GM21529 (cell line): ENCODE data around the gene GSTM4.

Experiments
- ATAC-seq: cut with Tn5 transposase; IDR thresholded peaks from one replicate; pipeline ENCODE4 v1.9.1; 2021; ENCODE audit not compliant: unreplicated experiment

The GSTM4 gene

DNA sequence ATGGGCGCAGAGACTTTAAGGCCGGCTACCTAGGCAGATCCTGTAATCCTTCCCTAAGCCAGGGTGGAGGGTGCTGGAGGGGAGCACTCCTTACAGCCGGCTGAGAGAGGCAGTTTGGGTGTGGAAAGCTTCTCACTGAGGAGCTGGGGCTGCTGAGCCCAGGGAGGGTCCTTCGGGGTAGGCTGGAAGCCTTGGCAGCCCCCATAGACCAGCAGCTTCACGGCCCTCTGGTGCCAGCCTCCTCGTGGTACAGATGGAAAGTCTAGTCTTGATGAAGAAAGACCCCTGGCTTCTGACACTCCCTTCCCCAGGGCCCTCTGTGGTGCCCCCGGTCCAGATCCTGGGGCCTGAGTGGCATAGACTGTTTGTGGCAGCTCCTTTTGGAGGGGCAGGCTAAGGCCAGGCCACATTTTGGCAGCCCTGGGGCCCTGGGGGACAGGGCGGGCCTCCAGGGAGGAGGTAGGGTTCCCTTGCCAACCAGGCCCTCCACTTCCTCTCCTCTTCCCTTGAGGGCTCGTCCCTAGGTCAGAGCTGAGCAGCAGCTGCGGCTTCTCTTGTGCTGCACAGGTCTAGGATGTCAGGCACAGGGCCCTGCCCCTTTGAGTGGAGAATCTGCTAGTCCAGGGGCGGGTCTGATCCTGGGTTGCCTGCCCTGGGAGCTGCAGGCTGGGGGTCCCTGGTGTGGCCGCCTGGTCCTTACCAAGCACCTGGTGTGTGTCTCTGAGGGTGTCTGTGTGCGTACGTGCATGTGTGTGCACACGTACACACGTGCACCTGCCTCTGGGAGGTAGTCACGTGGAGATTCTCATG is 31.5 kb upstream of the GSTM4 start:
- ATAC-seq: peak; percentile 30

DNA sequence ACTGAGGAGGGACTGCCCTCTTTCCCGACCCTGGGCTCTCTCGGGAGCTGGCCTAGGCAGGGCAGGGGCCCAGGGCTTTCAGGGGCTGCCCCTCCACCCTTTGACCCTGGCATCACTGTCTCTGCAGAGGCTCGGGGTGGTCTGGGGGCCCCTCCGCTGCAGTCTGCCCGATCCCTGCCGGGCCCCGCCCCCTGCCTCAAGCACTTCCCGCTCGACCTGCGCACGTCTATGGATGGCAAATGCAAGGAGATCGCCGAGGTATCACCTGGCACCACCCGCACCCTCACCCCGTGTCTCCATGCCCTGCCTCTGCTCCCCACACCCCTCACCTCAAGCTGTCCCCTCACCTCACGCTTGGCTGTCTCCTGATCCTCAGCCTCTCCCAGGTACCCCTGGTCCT is 30.7 kb upstream of the GSTM4 start:
- ATAC-seq: no peak

DNA sequence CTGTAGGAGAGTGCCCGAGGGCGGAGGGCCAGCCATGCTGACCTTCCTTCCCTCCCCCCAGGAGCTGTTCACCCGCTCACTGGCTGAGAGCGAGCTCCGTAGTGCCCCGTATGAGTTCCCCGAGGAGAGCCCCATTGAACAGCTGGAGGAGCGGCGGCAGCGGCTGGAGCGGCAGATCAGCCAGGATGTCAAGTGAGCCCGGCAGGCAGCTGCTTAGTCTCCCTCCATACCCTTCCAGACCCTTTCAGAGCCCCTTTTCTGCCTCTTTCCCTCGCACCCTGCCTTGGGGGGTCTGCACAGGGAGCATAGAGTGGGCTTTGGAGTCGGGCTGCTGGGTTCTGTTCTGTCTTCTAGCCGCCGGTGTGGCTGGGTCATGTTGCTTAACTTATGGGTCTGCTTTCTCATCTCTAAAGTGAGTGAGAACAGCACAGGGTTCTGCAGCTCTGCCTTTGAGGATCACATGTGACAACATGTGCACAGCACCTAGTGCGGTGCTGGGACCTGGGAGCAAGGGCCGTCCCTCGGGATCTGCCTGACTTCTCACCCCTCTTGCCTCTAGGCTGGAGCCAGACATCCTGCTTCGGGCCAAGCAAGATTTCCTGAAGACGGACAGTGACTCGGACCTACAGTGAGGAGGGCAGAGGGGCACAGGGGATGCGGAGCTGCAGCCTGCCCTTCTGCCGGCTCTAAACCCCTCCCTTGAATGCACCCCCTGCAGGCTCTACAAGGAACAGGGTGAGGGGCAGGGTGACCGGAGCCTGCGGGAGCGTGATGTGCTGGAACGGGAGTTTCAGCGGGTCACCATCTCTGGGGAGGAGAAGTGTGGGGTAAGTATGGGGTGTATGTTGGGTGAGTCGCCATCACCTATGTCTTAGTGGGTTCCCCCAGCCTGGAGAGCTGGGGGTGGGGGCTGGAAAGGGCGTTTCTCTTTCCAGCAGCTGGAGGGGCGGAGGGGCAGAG is 30.0 kb upstream of the GSTM4 start:
- no peak for ATAC-seq

DNA sequence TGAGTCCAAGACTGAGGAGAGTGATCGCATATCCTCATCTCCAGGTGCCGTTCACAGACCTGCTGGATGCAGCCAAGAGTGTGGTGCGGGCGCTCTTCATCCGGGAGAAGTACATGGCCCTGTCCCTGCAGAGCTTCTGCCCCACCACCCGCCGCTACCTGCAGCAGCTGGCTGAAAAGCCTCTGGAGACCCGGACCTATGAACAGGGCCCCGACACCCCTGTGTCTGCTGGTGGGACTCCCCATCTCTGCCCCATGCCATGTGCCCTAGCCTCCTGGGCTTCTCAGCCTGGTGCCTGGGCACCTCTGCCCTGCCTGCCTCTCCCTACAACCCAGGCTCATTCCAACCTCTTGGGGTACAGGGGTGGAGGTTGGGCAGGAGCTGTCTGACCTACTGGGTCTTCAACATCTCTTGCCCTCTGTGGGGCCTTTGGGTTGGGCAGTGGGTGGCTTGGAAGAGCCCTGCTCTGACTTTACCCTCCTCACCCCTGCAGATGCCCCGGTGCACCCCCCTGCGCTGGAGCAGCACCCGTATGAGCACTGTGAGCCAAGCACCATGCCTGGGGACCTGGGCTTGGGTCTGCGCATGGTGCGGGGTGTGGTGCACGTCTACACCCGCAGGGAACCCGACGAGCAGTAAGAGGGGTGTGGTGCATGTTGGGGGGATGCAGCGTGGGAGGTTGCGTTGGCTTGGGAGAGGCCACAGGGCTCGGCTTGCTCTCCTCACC is 29.1 kb upstream of the GSTM4 start:
- no peak for ATAC-seq

DNA sequence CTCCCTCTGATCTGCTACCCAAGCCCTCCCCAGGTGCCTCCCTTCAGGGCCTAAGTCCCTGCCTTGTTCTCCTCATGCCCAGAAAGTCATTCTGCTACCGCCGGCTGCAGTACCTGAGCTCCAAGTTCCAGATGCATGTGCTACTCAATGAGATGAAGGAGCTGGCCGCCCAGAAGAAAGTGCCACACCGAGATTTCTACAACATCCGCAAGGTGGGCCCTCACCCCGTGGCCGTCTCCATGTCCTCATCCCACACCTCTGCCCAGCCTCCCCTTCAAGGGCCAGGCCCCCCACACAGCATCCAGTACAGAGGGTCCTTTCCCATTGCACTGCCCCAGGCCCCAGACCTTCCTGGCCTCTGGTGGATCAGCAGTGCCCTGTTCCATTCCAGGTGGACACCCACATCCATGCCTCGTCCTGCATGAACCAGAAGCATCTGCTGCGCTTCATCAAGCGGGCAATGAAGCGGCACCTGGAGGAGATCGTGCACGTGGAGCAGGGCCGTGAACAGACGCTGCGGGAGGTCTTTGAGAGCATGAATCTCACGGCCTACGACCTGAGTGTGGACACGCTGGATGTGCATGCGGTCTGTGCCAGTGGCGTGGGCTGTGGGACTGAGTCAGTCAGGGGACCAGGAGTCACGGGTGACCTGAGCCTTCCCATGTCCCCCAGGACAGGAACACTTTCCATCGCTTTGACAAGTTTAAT is 28.1 kb upstream of the GSTM4 start:
- no peak for ATAC-seq

DNA sequence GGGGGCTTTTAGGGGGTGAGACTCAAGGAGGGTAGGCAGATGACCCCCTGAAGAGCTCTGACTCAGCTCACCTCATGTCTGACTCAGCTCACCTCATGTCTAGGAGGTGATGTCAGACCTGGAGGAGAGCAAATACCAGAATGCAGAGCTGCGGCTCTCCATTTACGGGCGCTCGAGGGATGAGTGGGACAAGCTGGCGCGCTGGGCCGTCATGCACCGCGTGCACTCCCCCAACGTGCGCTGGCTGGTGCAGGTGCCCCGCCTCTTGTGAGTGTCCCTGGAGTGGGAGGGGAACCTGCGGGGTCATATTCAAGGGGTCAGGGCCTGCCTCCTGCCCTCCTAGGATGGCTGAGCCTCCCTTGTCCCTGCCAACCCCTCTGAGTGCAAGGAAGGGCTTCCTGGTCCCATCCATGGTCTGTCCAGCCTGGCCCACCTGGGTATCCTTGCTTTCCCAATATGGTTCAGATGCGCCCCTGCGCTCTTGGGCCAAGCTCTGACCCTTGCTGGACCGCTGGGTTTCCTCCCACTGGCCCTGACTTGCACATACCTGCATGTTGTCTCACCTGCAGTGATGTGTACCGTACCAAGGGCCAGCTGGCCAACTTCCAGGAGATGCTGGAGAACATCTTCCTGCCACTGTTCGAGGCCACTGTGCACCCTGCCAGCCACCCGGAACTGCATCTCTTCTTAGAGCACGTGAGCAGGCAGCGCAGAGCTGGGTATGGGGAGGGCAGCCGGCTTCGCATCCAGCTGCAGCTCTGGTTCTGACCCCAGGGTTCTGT is 27.2 kb upstream of the GSTM4 start:
- ATAC-seq: no peak

DNA sequence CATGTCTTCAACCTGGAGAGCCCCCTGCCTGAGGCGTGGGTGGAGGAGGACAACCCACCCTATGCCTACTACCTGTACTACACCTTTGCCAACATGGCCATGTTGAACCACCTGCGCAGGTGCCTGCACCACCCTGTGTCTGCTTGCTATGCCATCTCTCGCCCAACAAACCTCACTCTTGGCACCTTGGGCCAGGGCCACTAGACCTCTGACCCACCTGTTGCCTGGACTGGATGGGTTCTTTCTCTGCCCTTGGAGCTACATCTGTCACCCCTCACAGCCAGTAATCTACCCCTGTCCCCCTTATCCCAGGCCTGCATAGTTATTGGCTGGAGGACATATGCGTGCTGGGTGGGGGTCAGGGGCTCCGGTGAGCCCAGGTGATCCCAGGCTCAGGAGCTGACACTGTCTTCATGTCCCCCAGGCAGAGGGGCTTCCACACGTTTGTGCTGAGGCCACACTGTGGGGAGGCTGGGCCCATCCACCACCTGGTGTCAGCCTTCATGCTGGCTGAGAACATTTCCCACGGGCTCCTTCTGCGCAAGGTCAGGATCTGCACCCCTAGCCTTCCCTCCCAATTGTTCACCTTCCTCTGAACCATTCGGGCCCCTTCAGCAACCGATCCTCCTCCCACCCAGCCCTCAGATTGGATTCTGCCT is 26.4 kb upstream of the GSTM4 start:
- no peak for ATAC-seq

DNA sequence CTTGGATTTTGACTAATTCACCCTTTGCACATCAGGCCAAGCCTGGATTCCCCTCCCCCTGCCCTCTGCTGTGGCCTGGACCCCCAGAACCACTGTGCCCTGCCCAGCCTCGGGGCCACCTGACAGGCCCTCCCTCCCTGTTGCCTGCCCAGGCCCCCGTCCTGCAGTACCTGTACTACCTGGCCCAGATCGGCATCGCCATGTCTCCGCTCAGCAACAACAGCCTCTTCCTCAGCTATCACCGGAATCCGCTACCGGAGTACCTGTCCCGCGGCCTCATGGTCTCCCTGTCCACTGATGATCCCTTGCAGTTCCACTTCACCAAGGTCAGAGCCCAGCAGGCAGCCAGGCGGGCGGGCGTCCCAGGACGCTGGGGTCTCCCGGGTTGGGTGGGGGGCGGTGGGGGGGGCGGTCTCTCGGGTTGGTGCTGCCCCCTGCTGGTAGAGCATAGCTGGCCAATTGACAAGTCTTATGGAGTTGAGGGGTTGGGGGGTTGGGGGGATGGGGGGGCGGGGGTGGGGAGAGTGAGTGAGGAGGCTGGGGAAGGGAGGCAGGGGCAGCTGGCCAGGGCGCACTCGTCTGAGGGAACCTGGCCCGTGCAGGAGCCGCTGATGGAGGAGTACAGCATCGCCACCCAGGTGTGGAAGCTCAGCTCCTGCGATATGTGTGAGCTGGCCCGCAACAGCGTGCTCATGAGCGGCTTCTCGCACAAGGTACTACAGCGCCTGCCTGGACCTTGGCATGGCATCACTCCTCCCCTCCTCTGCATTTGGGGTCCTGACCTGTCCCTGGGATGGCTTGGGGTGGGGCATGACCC is 25.6 kb upstream of the GSTM4 start:
- ATAC-seq: no peak

DNA sequence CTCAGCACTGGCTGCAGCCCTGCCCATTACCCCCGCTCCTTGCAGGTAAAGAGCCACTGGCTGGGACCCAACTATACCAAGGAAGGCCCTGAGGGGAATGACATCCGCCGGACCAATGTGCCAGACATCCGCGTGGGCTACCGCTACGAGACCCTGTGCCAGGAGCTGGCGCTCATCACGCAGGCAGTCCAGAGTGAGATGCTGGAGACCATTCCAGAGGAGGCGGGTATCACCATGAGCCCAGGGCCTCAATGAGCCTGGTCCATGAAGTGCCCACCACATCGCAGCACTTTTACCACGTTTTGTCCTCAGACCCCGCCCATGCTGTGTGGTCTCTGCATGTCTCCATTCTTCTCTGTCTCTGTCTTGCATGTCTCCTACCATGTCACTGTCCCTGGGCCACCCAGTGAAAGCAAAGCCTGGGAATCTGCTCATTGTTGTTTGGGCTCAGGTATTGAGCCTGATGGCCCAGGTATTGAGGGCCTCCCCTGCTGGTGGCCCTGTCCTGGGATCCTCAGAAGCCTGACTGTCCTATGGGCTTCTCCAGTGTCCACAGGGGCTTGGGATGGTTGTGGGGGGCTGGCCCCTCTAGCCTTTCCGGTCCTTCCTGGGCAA is 24.9 kb upstream of the GSTM4 start:
- ATAC-seq: no peak

DNA sequence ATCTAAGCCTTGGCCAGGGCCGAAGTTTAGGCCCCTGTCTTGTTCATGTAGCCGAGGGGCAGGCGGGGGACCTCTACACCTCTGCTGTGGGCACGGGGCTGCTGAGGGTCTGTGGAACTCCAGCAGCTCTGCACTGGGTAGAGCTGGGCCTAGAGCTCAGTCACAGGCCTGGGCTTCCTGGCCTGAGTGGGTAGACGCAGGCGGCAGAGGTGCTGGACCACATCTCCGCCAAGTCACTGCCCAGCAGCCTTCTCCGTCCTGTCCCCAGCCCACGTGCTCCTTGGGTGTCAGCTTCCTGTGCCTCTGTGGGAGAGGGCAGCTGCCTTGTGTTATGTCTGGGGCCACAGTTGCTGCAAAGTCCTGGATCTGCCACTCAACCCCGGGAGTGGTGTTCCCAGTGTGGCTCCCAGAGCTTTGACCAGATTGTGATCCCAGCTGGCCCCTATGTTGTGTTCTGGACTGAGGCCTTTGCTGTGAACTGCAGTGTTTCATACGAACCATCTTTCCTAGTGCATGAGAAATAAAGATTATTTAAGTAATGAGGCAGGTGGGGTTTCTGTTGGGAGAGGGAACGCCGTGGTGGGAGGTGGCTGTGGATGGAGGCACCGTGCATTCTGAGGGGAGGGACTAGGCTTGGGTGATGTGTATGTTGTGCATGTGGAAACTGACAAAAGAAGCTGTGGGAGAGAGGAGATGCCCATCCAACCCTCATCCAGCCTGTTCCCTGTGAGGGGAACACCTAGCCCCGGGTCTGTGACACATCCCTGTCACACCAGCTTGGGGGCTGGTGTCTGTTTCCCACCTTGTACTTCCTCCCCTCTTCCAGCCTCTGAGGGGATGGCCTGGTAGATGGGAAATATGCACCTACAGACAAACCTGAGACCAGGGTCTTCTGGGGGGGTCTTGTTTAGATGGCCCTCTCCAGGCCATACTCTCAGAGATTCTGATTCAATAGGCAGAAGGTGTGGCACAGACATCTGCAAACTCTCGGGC is 24.1 kb upstream of the GSTM4 start:
- no peak for ATAC-seq

DNA sequence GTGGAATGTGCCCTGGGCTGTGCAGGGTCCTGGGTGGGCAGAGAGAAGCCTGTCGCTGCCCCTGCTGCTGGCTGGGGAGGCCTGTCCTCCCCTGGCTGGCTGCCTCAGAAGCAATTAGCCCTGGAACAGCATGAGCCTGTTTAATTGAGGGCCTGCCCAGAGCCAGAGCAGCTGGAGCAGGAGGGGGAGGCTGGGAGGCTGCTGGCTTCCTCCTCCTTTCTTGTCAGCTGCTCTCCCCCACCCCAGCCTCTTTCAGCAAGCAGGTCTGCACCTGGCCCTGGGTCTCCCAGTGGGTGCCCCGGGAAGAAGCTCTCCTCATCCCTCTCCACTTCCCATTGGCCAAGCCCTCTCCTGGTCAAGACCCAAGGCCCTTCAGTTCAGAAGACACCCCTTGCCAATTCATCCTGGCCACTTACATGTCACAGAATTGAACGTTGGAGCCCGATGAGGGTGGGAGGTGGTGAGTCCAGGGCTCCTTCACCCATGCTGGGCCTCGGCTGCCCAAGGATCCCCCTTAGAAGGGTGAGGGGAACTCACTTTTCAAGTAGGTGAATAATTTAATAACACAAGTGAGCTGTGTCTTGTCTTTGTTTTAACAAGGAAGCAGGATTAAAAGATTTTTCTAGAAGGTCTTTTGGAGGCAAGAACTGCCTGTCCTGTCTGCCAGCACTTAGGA is 23.1 kb upstream of the GSTM4 start:
- ATAC-seq: no peak

DNA sequence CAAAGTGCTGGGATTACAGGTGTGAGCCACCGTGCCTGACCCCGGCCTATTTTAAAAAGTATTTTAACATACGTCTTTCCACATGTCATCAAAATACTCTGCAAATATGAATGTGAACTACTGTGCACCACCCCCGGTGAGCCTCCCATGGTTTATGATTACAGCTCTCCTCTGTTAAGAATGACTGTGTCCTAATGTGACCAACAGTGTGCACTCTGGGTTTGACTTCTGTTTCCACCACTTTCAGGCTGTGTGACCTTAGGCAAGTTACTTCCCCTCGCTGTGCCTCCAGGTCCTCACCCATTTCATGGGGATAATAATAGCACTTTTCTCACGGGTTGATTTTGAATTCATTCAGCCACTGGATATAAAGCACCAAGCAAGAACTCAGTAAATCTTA is 21.6 kb upstream of the GSTM4 start:
- no peak for ATAC-seq

DNA sequence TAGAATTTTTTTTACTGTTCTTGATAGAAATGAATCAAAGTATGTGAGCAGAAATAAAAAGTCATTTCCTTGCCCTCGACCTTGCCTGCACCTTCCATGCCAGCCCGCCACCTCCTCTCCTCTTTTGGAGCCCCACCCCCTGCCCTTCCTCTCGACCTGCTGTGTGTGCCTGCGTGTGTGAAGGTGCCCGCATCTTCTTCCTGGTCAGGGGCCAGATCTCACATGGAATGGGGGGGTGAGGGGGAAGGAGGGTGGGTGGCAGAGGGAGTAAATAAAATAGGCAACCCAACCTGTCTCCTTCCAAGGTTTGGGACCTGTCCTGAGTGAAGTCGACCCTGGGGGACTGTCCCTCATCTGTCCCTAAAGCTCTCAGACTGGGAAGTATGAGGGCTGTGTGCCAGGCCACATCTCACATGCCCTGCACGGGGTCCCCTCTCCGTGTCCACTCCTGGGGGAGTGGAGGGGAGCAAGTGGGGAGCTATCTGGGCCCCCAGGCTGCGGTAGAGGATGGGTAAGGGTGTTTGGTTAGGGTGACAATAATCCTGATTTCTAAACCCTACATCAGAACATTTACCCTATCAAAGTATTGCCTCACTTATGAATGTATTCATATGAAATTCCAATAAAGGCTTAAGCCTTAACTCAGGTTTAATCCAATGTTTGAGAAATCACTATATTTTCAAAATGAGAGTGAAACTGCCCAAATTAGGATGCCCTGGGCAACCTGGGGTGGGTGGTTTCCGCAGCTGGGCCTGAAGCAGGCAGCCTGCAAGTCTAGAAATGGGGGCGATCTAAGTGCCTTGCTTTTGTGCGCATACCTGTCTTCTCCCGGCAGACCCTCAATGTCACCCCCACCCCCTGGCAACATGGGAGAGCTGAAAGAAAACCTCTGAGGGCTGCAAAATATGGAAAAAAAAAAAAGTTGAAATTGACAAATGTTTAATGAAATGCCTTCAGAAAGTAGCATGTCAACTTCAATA is 20.8 kb upstream of the GSTM4 start:
- no peak for ATAC-seq

DNA sequence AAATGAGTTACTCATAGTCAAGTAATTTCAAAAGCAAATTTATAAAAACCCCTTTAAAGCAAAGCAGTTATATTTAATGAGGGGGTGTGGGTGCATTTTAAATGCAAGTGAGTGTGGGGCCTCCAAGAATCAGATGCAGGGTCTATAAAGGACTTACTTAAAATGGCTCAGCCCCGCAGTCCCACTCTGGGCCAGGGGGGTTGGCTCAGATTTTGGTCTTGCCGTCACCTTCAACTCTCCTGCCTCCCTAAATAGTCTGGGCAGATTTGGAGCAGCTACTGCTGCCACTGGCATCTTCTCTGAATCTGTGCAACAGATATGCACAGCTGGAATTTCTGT is 20.1 kb upstream of the GSTM4 start:
- ATAC-seq: no peak

DNA sequence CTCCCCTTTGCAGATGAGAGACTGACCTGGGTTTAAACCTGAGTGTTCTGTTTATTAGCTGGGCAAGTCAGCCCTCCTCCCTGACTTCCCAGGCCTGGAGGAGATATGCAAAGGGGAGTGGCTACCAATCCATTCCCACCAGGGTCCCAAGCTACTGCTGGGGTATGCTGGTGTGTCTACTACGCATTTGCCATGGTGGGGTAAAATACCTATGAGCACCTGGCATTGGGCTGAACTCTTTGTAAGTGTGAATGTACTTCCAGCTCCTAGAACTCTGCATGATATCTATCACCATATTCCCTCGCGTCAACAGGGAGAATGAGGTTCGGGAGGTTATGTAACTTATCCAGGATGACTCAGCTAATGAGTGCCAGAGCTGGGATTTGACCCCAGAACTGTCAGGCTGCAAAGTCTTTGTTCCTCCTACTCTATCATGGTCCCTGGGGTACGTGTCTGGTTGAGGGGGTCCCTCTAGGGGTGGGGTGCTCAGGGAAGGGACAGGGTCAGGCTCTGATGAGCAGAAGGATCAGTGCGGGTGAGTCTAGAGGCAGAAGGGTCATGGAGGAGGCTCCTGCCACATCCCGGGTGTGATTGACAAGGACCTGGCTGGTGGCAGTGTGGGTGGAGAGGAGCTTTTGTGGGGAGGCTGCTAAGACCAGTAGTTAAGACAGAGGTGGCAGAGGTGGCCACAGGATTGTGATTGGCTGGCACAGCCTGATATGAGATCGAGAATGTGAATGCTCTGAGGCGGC is 19.5 kb upstream of the GSTM4 start:
- ATAC-seq: no peak
